Activated T-cell treated with anti-CD3 and anti-CD28 coated beads, Interleukin-2, amount 50 U/mL, for 24 hours (primary cell): Measurements from ENCODE around the gene SWAP70.

Experiments used
- DNase-seq: peaks from one replicate; pipeline ENCODE4 v3.0.0-alpha.2; 2020
- H3K27ac Mint-ChIP-seq: 2 replicates; pipeline ENCODE4 v1.8.0; 2020; ENCODE audit warnings: mild to moderate bottlenecking, mixed read lengths
- H3K27me3 Mint-ChIP-seq: 2 replicates; pipeline ENCODE4 v1.8.0; 2020; ENCODE audit warnings: mixed read lengths
- H3K36me3 Mint-ChIP-seq: 2 replicates; pipeline ENCODE4 v1.8.0; 2020; ENCODE audit warnings: low read depth, mixed read lengths
- H3K4me1 Mint-ChIP-seq: 2 replicates; pipeline ENCODE4 v1.8.0; 2020; ENCODE audit warnings: low read depth, mixed read lengths
- H3K4me3 Mint-ChIP-seq: 2 replicates; pipeline ENCODE4 v1.8.0; 2020; ENCODE audit warnings: mild to moderate bottlenecking, moderate library complexity, mixed read lengths
- H3K9me3 Mint-ChIP-seq: 2 replicates; pipeline ENCODE4 v1.8.0; 2020; ENCODE audit warnings: mixed read lengths

The SWAP70 gene

DNA sequence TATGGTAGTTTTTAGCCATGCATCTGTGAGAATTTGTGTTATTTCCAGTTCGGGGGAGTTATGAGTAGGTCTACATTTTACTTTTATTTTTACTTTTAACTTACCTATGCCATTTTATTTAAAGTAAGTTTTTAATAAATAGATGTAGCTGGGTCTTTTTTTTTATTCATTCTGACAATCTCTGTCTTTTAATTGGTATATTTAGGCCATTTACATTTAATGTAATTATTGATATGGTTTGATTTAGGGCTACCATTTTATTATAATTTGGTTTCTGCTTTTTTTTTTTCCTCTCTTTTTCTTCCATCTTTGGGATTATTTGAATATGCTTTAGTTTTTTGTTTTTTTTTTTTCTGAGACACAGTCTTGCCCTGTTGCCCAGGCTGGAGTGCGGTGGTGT lies 1.9 kb downstream of the SWAP70 start:
- Mint-ChIP-seq H3K36me3 (peaks cover 9% of the 10 kb centered on the region), H3K9me3 (peaks cover 8% of the 10 kb centered on the region), H3K4me3 (no peak overlapping the region), H3K4me1 (peaks cover 16% of the 10 kb centered on the region), H3K27me3 (peaks cover 28% of the 10 kb centered on the region), H3K27ac (no peak overlapping the region)
- no peak for DNase-seq

- Mint-ChIP-seq H3K27me3 (no peaks in the 10 kb centered on the region), H3K4me3 (no peak overlapping the region), H3K4me1 (peaks cover 2% of the 10 kb centered on the region), H3K9me3 (peaks cover 8% of the 10 kb centered on the region), H3K27ac (no peak overlapping the region), H3K36me3 (peaks cover 7% of the 10 kb centered on the region)
- DNase-seq: no peak
These were observed 6.1 kb downstream of the SWAP70 start for GRCh38 chr11:9669954-9670353.

DNA sequence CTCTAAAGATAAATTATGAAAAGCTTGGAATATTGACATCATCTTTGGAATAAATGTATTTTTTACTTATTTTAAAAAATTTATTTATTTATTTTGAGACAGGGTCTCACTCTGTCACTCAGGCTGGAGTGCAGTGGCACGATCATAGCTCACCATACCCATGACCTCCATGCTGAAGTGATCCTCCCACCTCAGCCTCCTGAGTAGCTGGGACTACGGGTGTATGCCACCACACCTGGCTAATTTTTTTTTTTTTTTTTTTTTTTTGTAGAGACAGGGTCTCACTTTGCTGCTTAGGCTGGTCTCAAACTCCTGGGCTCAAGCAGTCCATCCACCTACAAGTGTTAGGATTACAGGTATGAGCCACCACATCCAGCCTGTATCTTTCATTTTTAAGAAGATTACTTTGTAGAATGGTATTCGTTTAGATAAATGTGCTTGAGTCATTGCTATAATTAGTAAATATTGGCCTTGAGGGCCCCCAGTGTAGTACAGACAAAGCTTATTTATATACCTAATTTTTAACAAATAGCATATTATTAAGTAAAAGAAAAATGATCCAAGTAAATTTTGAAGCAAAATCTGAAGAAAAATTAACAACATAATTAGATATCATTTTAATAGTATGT lies 8.5 kb downstream of the SWAP70 start:
- Mint-ChIP-seq H3K9me3 (no peaks in the 10 kb centered on the region), H3K4me1 (no peaks in the 10 kb centered on the region), H3K27me3 (no peaks in the 10 kb centered on the region), H3K27ac (no peak overlapping the region), H3K4me3 (no peak overlapping the region), H3K36me3 (no peaks in the 10 kb centered on the region)
- no peak for DNase-seq

DNA sequence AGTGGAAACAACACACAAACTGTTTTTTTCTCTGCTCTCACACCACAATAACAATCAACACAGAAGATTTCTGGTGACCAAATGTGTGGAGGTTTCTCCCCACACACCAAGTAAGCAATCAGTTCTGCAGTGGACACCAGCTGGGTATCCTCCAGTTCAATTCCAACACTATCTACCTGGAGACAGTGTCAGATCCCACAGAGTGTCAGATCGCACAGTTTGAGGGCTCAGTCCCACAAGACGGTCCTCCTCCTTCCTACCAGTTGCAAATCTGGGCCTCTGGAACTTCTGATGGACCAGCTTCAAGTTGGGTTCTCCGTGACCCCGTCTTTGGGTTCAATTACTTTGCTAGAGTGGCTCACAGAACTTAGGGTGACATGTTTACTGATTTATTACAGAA lies 9.0 kb downstream of the SWAP70 start:
- H3K9me3 Mint-ChIP-seq: no peaks in the 10 kb centered on the region
- H3K4me3 Mint-ChIP-seq: no peak overlapping the region
- H3K27me3 Mint-ChIP-seq: no peaks in the 10 kb centered on the region
- no peak for DNase-seq
- no peaks in the 10 kb centered on the region for H3K36me3 Mint-ChIP-seq
- no peaks in the 10 kb centered on the region for H3K4me1 Mint-ChIP-seq
- no peak overlapping the region for H3K27ac Mint-ChIP-seq

DNA sequence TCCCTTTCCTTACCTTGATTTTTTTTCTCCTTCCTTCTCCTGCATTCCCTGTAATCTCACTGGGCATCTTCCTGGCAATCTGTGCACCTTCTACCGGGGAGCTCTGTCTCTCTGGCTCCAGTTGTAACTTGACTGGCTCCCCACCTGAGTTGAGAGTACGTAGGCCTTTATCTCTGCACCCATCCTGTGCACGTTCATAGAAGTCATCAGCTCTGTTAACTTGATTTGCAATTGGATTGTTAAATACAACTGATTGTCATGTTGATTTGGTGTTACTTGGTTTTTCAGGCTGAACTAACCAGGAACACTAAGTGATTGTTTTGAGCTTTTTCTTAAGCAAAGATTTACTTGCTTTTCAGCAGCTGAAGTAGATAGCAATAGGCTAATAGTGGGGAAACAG lies 11.8 kb downstream of the SWAP70 start:
- Mint-ChIP-seq H3K4me1 (no peaks in the 10 kb centered on the region), H3K4me3 (no peak overlapping the region), H3K27me3 (no peaks in the 10 kb centered on the region), H3K27ac (no peak overlapping the region), H3K9me3 (no peaks in the 10 kb centered on the region), H3K36me3 (no peaks in the 10 kb centered on the region)
- DNase-seq: no peak

- Mint-ChIP-seq H3K9me3 (no peaks in the 10 kb centered on the region), H3K27me3 (no peaks in the 10 kb centered on the region), H3K4me1 (no peaks in the 10 kb centered on the region), H3K4me3 (no peak overlapping the region), H3K36me3 (no peaks in the 10 kb centered on the region), H3K27ac (no peak overlapping the region)
- DNase-seq: no peak
These were observed 14.1 kb downstream of the SWAP70 start for GRCh38 chr11:9677951-9678350.

- Mint-ChIP-seq H3K27ac (no peak overlapping the region), H3K36me3 (no peaks in the 10 kb centered on the region), H3K4me3 (no peak overlapping the region), H3K27me3 (no peaks in the 10 kb centered on the region), H3K9me3 (no peaks in the 10 kb centered on the region), H3K4me1 (no peaks in the 10 kb centered on the region)
- no peak for DNase-seq
These were observed 14.7 kb downstream of the SWAP70 start for GRCh38 chr11:9678576-9678975.

GRCh38 chr11:9680028-9680427 lies 16.2 kb downstream of the SWAP70 start:
- H3K9me3 Mint-ChIP-seq: no peaks in the 10 kb centered on the region
- H3K27ac Mint-ChIP-seq: no peak overlapping the region
- no peak overlapping the region for H3K4me3 Mint-ChIP-seq
- H3K27me3 Mint-ChIP-seq: no peaks in the 10 kb centered on the region
- no peaks in the 10 kb centered on the region for H3K4me1 Mint-ChIP-seq
- DNase-seq: no peak
- H3K36me3 Mint-ChIP-seq: no peaks in the 10 kb centered on the region

DNA sequence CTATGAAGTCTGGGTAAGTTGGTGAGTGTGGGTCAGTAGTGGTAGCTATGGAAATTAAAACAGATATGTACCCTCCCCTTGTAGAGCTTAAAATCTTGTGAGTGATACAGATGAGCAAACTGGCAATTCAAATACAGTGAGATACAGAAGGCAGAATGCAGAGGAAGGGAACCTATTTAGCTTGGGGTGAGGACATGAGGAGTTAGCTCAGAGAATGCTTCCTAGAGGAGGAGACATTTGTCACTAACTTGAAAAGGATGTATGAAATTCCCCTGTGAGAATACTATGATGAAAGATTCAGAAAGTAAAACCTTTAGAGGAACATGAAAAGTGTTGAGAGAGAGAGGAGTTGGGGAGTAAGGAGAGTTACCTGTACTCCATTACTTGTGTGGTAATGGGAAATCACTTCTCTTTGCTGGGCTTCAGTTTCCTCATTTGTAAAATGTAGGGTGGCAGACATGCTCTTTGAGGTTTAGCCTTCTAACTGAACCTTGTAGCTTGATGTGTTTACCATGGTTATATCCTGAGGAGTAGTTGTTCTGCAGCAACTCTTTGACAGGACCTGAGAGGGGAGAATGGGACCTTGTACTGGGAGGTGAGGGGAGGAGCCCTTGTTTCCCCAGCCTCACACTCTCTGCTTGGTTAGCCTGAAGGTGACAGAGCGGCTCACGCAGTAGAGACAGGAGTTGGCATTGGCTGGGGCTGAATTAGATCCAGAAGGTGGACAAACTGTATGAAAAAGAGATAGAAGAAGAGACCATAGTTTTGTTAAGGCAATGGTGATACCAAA lies 17.9 kb downstream of the SWAP70 start:
- Mint-ChIP-seq H3K9me3 (no peaks in the 10 kb centered on the region), H3K27me3 (no peaks in the 10 kb centered on the region), H3K4me3 (no peak overlapping the region), H3K27ac (no peak overlapping the region), H3K36me3 (no peaks in the 10 kb centered on the region), H3K4me1 (no peaks in the 10 kb centered on the region)
- no peak for DNase-seq

- Mint-ChIP-seq H3K9me3 (no peaks in the 10 kb centered on the region), H3K4me1 (peaks cover 10% of the 10 kb centered on the region), H3K4me3 (no peak overlapping the region), H3K36me3 (no peaks in the 10 kb centered on the region), H3K27me3 (no peaks in the 10 kb centered on the region), H3K27ac (no peak overlapping the region)
- no peak for DNase-seq
These were observed 24.0 kb downstream of the SWAP70 start for GRCh38 chr11:9687711-9688477.

GRCh38 chr11:9688716-9689511 lies 25.0 kb downstream of the SWAP70 start:
- Mint-ChIP-seq H3K4me1 (peaks cover 10% of the 10 kb centered on the region), H3K9me3 (no peaks in the 10 kb centered on the region), H3K36me3 (no peaks in the 10 kb centered on the region), H3K27ac (no peak overlapping the region), H3K27me3 (no peaks in the 10 kb centered on the region), H3K4me3 (no peak overlapping the region)
- no peak for DNase-seq

GRCh38 chr11:9689721-9690120 lies 25.8 kb downstream of the SWAP70 start:
- no peak for DNase-seq
- H3K36me3 Mint-ChIP-seq: peaks cover 4% of the 10 kb centered on the region

GRCh38 chr11:9691865-9692264 lies 28.0 kb downstream of the SWAP70 start:
- peaks cover 12% of the 10 kb centered on the region for H3K36me3 Mint-ChIP-seq
- no peak for DNase-seq
- no peak overlapping the region for H3K4me3 Mint-ChIP-seq
- H3K27ac Mint-ChIP-seq: no peak overlapping the region
- peaks cover 12% of the 10 kb centered on the region for H3K4me1 Mint-ChIP-seq
- H3K27me3 Mint-ChIP-seq: no peaks in the 10 kb centered on the region
- no peaks in the 10 kb centered on the region for H3K9me3 Mint-ChIP-seq

More at GRCh38 chr11:9689721-9690120, 25.8 kb downstream of the SWAP70 start:
- Mint-ChIP-seq H3K9me3 (no peaks in the 10 kb centered on the region), H3K4me3 (no peak overlapping the region), H3K4me1 (peaks cover 12% of the 10 kb centered on the region), H3K27me3 (no peaks in the 10 kb centered on the region), H3K27ac (no peak overlapping the region)

DNA sequence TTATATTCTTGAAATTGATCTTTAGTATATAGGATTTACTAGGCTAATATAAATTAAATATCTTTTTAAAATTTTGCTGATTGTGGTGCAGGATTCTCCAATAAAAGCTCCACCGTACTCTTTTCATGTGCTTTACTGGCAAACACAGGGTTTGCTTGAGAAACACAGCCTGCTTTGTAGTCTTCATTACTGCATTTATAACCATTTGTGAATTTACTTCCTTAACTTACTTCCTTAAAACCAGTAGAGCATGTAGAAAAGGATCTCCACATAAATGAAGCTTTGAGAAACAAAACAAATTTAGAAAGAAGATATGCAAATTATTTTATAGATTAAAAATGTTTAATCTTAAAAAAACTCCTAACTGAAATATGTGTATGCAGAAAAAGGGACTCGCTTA lies 28.8 kb downstream of the SWAP70 start:
- peaks cover 12% of the 10 kb centered on the region for H3K36me3 Mint-ChIP-seq
- no peak overlapping the region for H3K27ac Mint-ChIP-seq
- H3K9me3 Mint-ChIP-seq: no peaks in the 10 kb centered on the region
- H3K27me3 Mint-ChIP-seq: no peaks in the 10 kb centered on the region
- H3K4me1 Mint-ChIP-seq: peaks cover 12% of the 10 kb centered on the region
- H3K4me3 Mint-ChIP-seq: no peak overlapping the region
- DNase-seq: no peak
